Measurements from ENCODE around the gene FANCD2OS.

Gene FANCD2OS

DNA sequence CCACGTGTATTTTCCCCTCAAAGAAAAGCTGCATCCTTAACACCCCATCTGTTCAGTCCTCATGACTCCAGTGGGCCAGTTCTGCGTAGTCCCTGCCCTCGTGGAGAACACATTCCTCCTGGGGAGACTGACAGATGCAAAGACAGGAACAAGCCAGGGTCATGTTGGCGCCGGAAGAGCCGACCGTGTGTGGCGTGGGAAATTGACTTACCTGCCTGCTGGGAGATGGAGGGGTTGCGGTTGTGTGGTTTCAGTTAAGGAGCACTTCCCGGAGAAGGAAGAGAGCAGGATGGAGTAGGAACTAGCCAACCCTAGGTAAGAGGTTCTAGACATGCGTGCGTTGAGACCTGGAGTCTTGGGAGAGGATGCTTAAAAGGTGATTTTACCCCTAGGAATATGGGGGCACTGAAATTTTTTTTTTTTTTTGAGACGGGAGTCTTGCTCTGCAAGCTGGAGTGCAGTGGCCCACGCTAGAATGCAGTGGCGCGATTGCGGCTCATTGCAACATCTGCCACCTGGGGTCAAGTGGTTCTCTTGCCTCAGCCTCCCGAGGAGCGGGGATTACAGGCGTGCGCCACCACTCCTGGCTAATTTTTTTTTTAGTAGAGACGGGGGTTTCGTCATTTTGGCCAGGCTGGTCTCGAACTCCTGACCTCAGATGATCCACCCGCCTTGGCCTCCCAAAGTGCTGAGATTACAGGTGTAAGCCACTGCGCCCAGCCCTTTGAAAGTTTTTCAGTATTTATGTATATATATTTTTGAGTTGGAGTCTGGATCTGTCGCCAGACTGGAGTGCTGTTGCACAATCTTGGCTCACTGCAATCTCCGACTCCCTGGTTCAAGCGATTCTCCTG is 34.9 kb upstream of the FANCD2OS start:
- peak overlapping the region; percentile 41 to 93 for H3K4me3 ChIP-seq (ENCODE audit: insufficient read depth in 1 of 2, low read depth in 1 of 2, low read length in 2 of 2)
- no peaks in the 10 kb centered on the region for H3K9me3 ChIP-seq (ENCODE audit: control insufficient read depth, low read length)
- no peak overlapping the region for H3K18ac ChIP-seq (ENCODE audit: low read depth in 1 of 2, low read length in 2 of 2)
- H4K91ac ChIP-seq (ENCODE audit: low read length) = no peak overlapping the region
- no peak overlapping the region for H4K8ac ChIP-seq (ENCODE audit: low read length)
- peaks cover 7 to 19% of the 10 kb centered on the region in 2 experiments for H3K36me3 ChIP-seq (ENCODE audit: control insufficient read depth in 1 of 2, insufficient read depth in 2 of 2, low read depth in 1 of 2, low read length in 2 of 2)
- no peaks in the 10 kb centered on the region for H3K79me1 ChIP-seq (replicated peaks; ENCODE audit: low read length, poor library complexity, severe bottlenecking)
- peak overlapping the region; percentile 94 for H3K9ac ChIP-seq (ENCODE audit: low read length)
- no peak for DNase-seq
- H3K27ac ChIP-seq (ENCODE audit: low read length, poor library complexity, severe bottlenecking) = no peak overlapping the region
- peak overlapping the region; percentile 40 for H2AK5ac ChIP-seq (ENCODE audit: low read length, severe bottlenecking)
- no peaks in the 10 kb centered on the region for H3K27me3 ChIP-seq (ENCODE audit: control insufficient read depth in 1 of 2, insufficient read depth in 1 of 2, low read length in 2 of 2)
- no peak overlapping the region for H2BK5ac ChIP-seq (ENCODE audit: low read depth, low read length, poor library complexity, severe bottlenecking)
- H3K14ac ChIP-seq (ENCODE audit: low read length in 2 of 2) = peak overlapping the region in 1 of 2 experiments; percentile 13
- H2AFZ ChIP-seq (ENCODE audit: low read depth, low read length) = no peak overlapping the region
- WGBS = 89% methylated on average over 29 of the region's 29 CpGs
- H3K23ac ChIP-seq (ENCODE audit: low read length in 2 of 2) = no peak overlapping the region
- no peak overlapping the region for H2BK12ac ChIP-seq (ENCODE audit: low read length in 2 of 2)
- H2BK120ac ChIP-seq (ENCODE audit: low read depth, low read length) = no peak overlapping the region
- peaks cover 12% of the 10 kb centered on the region for H3K4me1 ChIP-seq (ENCODE audit: control insufficient read depth, insufficient read depth, low read depth, low read length)
- no peak overlapping the region for H3K4ac ChIP-seq (ENCODE audit: low read depth in 1 of 2, low read length in 2 of 2)
- no peak overlapping the region for H2BK15ac ChIP-seq (ENCODE audit: low read depth, poor library complexity, severe bottlenecking)
- peak overlapping the region; percentile 69 for H3K4me2 ChIP-seq (ENCODE audit: low read length, poor library complexity, severe bottlenecking)

DNA sequence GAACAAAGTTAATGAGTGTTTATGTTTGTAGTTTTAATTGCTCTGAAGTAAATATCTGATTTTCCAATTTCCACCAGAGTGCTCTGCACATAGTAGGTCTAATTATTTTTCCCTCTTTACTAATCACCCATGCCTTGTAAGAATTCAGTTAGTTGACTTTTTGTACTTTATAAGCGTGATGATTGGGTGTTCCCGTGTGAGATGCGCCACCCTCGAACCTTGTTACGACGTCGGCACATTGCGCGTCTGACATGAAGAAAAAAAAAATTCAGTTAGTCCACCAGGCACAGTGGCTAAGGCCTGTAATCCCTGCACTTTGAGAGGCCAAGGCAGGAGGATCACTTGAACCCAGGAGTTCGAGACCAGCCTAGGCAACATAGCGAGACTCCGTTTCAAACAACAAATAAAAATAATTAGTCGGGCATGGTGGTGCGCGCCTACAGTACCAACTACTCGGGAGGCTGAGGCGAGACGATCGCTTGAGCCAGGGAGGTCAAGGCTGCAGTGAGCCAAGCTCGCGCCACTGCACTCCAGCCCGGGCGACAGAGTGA is 33.0 kb upstream of the FANCD2OS start:
- Histone ChIP-seq H4K91ac (ENCODE audit: low read length) (peak overlapping the region; percentile 61), H2BK120ac (ENCODE audit: low read depth, low read length) (no peak overlapping the region), H2AK5ac (ENCODE audit: low read length, severe bottlenecking) (peak overlapping the region; percentile 16), H2BK5ac (ENCODE audit: low read depth, low read length, poor library complexity, severe bottlenecking) (no peak overlapping the region), H2AFZ (ENCODE audit: low read depth, low read length) (no peak overlapping the region), H3K4me1 (ENCODE audit: control insufficient read depth, insufficient read depth, low read depth, low read length) (peaks cover 12% of the 10 kb centered on the region), H3K14ac (ENCODE audit: low read length in 2 of 2) (no peak overlapping the region), H3K23ac (ENCODE audit: low read length in 2 of 2) (no peak overlapping the region), H2BK12ac (ENCODE audit: low read length in 2 of 2) (no peak overlapping the region), H3K9me3 (ENCODE audit: control insufficient read depth, low read length) (no peaks in the 10 kb centered on the region), H3K4me3 (ENCODE audit: insufficient read depth in 1 of 2, low read depth in 1 of 2, low read length in 2 of 2) (peak overlapping the region in 1 of 2 experiments; percentile 93), H3K4ac (ENCODE audit: low read depth in 1 of 2, low read length in 2 of 2) (peak overlapping the region; percentile 81), H3K36me3 (ENCODE audit: control insufficient read depth in 1 of 2, insufficient read depth in 2 of 2, low read depth in 1 of 2, low read length in 2 of 2) (peaks cover 4 to 7% of the 10 kb centered on the region in 2 experiments), H3K18ac (ENCODE audit: low read depth in 1 of 2, low read length in 2 of 2) (peak overlapping the region in 1 of 2 experiments; percentile 75), H3K27ac (ENCODE audit: low read length, poor library complexity, severe bottlenecking) (no peak overlapping the region), H4K8ac (ENCODE audit: low read length) (peak overlapping the region; percentile 100), H3K79me1 (replicated peaks; ENCODE audit: low read length, poor library complexity, severe bottlenecking) (no peaks in the 10 kb centered on the region), H3K4me2 (ENCODE audit: low read length, poor library complexity, severe bottlenecking) (peak overlapping the region; percentile 37), H3K9ac (ENCODE audit: low read length) (peak overlapping the region; percentile 94), H3K27me3 (ENCODE audit: control insufficient read depth in 1 of 2, insufficient read depth in 1 of 2, low read length in 2 of 2) (no peaks in the 10 kb centered on the region), H2BK15ac (ENCODE audit: low read depth, poor library complexity, severe bottlenecking) (no peak overlapping the region)
- DNase-seq = no peak
- 98% methylated on average over 19 of the region's 23 CpGs for WGBS

GRCh38 chr3:10137178-10137577 is 29.1 kb upstream of the FANCD2OS start:
- H3K18ac ChIP-seq (ENCODE audit: low read depth in 1 of 2, low read length in 2 of 2) = no peak overlapping the region
- H3K14ac ChIP-seq (ENCODE audit: low read length in 2 of 2) = no peak overlapping the region
- H3K23ac ChIP-seq (ENCODE audit: low read length in 2 of 2) = no peak overlapping the region
- no peak overlapping the region for H4K91ac ChIP-seq (ENCODE audit: low read length)
- H2AK5ac ChIP-seq (ENCODE audit: low read length, severe bottlenecking) = no peak overlapping the region
- H3K4ac ChIP-seq (ENCODE audit: low read depth in 1 of 2, low read length in 2 of 2) = no peak overlapping the region
- no peak overlapping the region for H3K4me3 ChIP-seq (ENCODE audit: insufficient read depth in 1 of 2, low read depth in 1 of 2, low read length in 2 of 2)
- no peak overlapping the region for H3K27ac ChIP-seq (ENCODE audit: low read length, poor library complexity, severe bottlenecking)
- H2BK5ac ChIP-seq (ENCODE audit: low read depth, low read length, poor library complexity, severe bottlenecking) = no peak overlapping the region
- no peak for DNase-seq
- 100% methylated on average over 1 of the region's 4 CpGs for WGBS
- no peak overlapping the region for H3K9ac ChIP-seq (ENCODE audit: low read length)
- H2AFZ ChIP-seq (ENCODE audit: low read depth, low read length) = no peak overlapping the region
- H3K9me3 ChIP-seq (ENCODE audit: control insufficient read depth, low read length) = no peaks in the 10 kb centered on the region
- H3K27me3 ChIP-seq (ENCODE audit: control insufficient read depth in 1 of 2, insufficient read depth in 1 of 2, low read length in 2 of 2) = no peaks in the 10 kb centered on the region
- no peaks in the 10 kb centered on the region for H3K79me1 ChIP-seq (replicated peaks; ENCODE audit: low read length, poor library complexity, severe bottlenecking)
- no peak overlapping the region for H3K4me2 ChIP-seq (ENCODE audit: low read length, poor library complexity, severe bottlenecking)
- no peak overlapping the region for H4K8ac ChIP-seq (ENCODE audit: low read length)
- H2BK12ac ChIP-seq (ENCODE audit: low read length in 2 of 2) = no peak overlapping the region
- H2BK120ac ChIP-seq (ENCODE audit: low read depth, low read length) = no peak overlapping the region
- H2BK15ac ChIP-seq (ENCODE audit: low read depth, poor library complexity, severe bottlenecking) = no peak overlapping the region
- H3K4me1 ChIP-seq (ENCODE audit: control insufficient read depth, insufficient read depth, low read depth, low read length) = peaks cover 1% of the 10 kb centered on the region
- H3K36me3 ChIP-seq (ENCODE audit: control insufficient read depth in 1 of 2, insufficient read depth in 2 of 2, low read depth in 1 of 2, low read length in 2 of 2) = peaks cover 1 to 5% of the 10 kb centered on the region in 2 experiments

- H2AFZ ChIP-seq (ENCODE audit: low read depth, low read length) = no peak overlapping the region
- H3K79me1 ChIP-seq (replicated peaks; ENCODE audit: low read length, poor library complexity, severe bottlenecking) = no peaks in the 10 kb centered on the region
- no peak overlapping the region for H3K23ac ChIP-seq (ENCODE audit: low read length in 2 of 2)
- H3K4me1 ChIP-seq (ENCODE audit: control insufficient read depth, insufficient read depth, low read depth, low read length) = peaks cover 1% of the 10 kb centered on the region
- H4K91ac ChIP-seq (ENCODE audit: low read length) = no peak overlapping the region
- no peak overlapping the region for H2BK120ac ChIP-seq (ENCODE audit: low read depth, low read length)
- no peak overlapping the region for H3K9ac ChIP-seq (ENCODE audit: low read length)
- H3K4me3 ChIP-seq (ENCODE audit: insufficient read depth in 1 of 2, low read depth in 1 of 2, low read length in 2 of 2) = no peak overlapping the region
- WGBS = 96% methylated on average over 23 of the region's 25 CpGs
- no peak overlapping the region for H3K4ac ChIP-seq (ENCODE audit: low read depth in 1 of 2, low read length in 2 of 2)
- H4K8ac ChIP-seq (ENCODE audit: low read length) = no peak overlapping the region
- no peak overlapping the region for H3K18ac ChIP-seq (ENCODE audit: low read depth in 1 of 2, low read length in 2 of 2)
- H2BK12ac ChIP-seq (ENCODE audit: low read length in 2 of 2) = no peak overlapping the region
- no peaks in the 10 kb centered on the region for H3K9me3 ChIP-seq (ENCODE audit: control insufficient read depth, low read length)
- H2BK5ac ChIP-seq (ENCODE audit: low read depth, low read length, poor library complexity, severe bottlenecking) = no peak overlapping the region
- DNase-seq = no peak
- no peaks in the 10 kb centered on the region for H3K27me3 ChIP-seq (ENCODE audit: control insufficient read depth in 1 of 2, insufficient read depth in 1 of 2, low read length in 2 of 2)
- no peak overlapping the region for H2BK15ac ChIP-seq (ENCODE audit: low read depth, poor library complexity, severe bottlenecking)
- H3K27ac ChIP-seq (ENCODE audit: low read length, poor library complexity, severe bottlenecking) = no peak overlapping the region
- peaks cover 2 to 5% of the 10 kb centered on the region in 2 experiments for H3K36me3 ChIP-seq (ENCODE audit: control insufficient read depth in 1 of 2, insufficient read depth in 2 of 2, low read depth in 1 of 2, low read length in 2 of 2)
- no peak overlapping the region for H3K14ac ChIP-seq (ENCODE audit: low read length in 2 of 2)
- no peak overlapping the region for H3K4me2 ChIP-seq (ENCODE audit: low read length, poor library complexity, severe bottlenecking)
- H2AK5ac ChIP-seq (ENCODE audit: low read length, severe bottlenecking) = no peak overlapping the region
Measured at GRCh38 chr3:10136426-10137005, 28.5 kb upstream of the FANCD2OS start.

Data from mesenchymal stem cell (in vitro differentiated cells and primary cell).